DOHH2 (cell line): ENCODE data around the gene SNRPE.

Experiments used
- EZH2phosphoT487 ChIP-seq: fragments of 200-600 bp; sonication (generic); IDR thresholded peaks from 2 replicates; pipeline ENCODE4 v1.6.1; 2017; ENCODE audit warnings: borderline replicate concordance, mild to moderate bottlenecking, antibody characterized with exemption, low read length, moderate library complexity, mixed read lengths
- TF ChIP-seq, protein P1 (sequence below): fragments of 200-600 bp; sonication (generic); IDR thresholded peaks from one replicate; pipeline ENCODE4 v1.5.1; 2014; ENCODE audit warnings: antibody characterized with exemption, mild to moderate bottlenecking, low read depth, low read length; ENCODE audit not compliant: poor library complexity, severe bottlenecking

DNA sequence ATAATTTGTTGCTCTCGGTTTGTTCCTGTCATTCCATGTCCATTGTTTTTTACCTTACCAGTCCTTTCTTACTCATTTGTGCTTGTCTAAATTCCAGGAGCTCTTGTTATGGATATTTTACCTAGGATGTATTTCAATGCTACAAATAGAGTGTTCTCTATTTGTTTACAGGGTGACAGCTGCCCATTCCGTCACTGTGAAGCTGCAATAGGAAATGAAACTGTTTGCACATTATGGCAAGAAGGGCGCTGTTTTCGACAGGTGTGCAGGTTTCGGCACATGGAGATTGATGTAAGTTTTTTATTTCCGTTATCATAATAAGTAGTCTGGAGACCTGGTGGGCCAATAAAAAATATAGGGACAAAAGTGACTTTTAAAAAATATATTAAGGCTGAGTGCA, 43.0 kb upstream of the SNRPE start:
- TF ChIP-seq, protein P1, sequence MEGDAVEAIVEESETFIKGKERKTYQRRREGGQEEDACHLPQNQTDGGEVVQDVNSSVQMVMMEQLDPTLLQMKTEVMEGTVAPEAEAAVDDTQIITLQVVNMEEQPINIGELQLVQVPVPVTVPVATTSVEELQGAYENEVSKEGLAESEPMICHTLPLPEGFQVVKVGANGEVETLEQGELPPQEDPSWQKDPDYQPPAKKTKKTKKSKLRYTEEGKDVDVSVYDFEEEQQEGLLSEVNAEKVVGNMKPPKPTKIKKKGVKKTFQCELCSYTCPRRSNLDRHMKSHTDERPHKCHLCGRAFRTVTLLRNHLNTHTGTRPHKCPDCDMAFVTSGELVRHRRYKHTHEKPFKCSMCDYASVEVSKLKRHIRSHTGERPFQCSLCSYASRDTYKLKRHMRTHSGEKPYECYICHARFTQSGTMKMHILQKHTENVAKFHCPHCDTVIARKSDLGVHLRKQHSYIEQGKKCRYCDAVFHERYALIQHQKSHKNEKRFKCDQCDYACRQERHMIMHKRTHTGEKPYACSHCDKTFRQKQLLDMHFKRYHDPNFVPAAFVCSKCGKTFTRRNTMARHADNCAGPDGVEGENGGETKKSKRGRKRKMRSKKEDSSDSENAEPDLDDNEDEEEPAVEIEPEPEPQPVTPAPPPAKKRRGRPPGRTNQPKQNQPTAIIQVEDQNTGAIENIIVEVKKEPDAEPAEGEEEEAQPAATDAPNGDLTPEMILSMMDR: no peak
- TF ChIP-seq EZH2phosphoT487: no peak
